T-helper 17 cell (primary cell): Measurements from ENCODE around the gene TM7SF2. TPM values are rescaled to one million over a fixed set of nuclear protein-coding genes. Genes with fewer than 3 reads are reported as not detected.

ENCODE experiments used
- ATAC-seq: fragments of 150-1000 bp; cut with Tn5 transposase; 2 replicates; pipeline ENCODE4 v1.10.0; 2021; ENCODE audit warnings: mild to moderate bottlenecking, moderate library complexity
- DNase-seq, 3 donors: peaks; one replicate each; pipeline versions ENCODE4 v3.0.0 to v3.0.0-alpha.2; 2020 to 2021
- H3K9me3 ChIP-seq: one replicate; pipeline ENCODE4 v1.7.0; 2013; ENCODE audit warnings: low read length, mild to moderate bottlenecking; ENCODE audit not compliant: control insufficient read depth, poor library complexity, severe bottlenecking
- H3K27ac Mint-ChIP-seq: one replicate; pipeline ENCODE4 v1.8.0; 2022; ENCODE audit warnings: mild to moderate bottlenecking, moderate library complexity, mixed read lengths
- H3K27me3 Mint-ChIP-seq: one replicate; pipeline ENCODE4 v1.8.0; 2022; ENCODE audit warnings: mixed read lengths
- H3K36me3 Mint-ChIP-seq: one replicate; pipeline ENCODE4 v1.8.0; 2022; ENCODE audit warnings: low read depth, mixed read lengths
- H3K4me1 Mint-ChIP-seq: one replicate; pipeline ENCODE4 v1.8.0; 2022; ENCODE audit warnings: mild to moderate bottlenecking, mixed read lengths
- H3K4me3 Mint-ChIP-seq: one replicate; pipeline ENCODE4 v1.8.0; 2022; ENCODE audit warnings: mild to moderate bottlenecking, moderate library complexity, mixed read lengths
- total RNA-seq, 4 donors: library from RNA in 2 of 4; stranded (reverse) in 2 of 4; gene quantifications; one replicate each; pipeline ENCODE4 v1.2.3 and lab custom pipeline; 2022 to 2026

TM7SF2 gene
- total RNA-seq, 2 donors from 2014 or later: 15.2 to 18.5 TPM

- no peaks in the 10 kb centered on the region for H3K27me3 Mint-ChIP-seq
- peaks cover 6% of the 10 kb centered on the region for H3K4me1 Mint-ChIP-seq
- H3K4me3 Mint-ChIP-seq: no peak overlapping the region
- H3K27ac Mint-ChIP-seq: peak overlapping the region; percentile 78
- H3K36me3 Mint-ChIP-seq: peaks cover 2% of the 10 kb centered on the region
- no peaks in the 10 kb centered on the region for H3K9me3 ChIP-seq
- peak; percentile 42 for ATAC-seq
- DNase-seq: no peak
Observed at GRCh38 chr11:65150509-65151299, 39.0 kb downstream of the TM7SF2 start.

- H3K4me3 Mint-ChIP-seq: no peak overlapping the region
- H3K27me3 Mint-ChIP-seq: no peaks in the 10 kb centered on the region
- peaks cover 2% of the 10 kb centered on the region for H3K36me3 Mint-ChIP-seq
- peak overlapping the region; percentile 78 for H3K27ac Mint-ChIP-seq
- peaks cover 6% of the 10 kb centered on the region for H3K4me1 Mint-ChIP-seq
- DNase-seq (no peak), ATAC-seq (no peak)
- H3K9me3 ChIP-seq: no peaks in the 10 kb centered on the region
Observed at GRCh38 chr11:65151331-65151899, 39.7 kb downstream of the TM7SF2 start.

- H3K36me3 Mint-ChIP-seq: peaks cover 2% of the 10 kb centered on the region
- ATAC-seq: no peak
- no peak overlapping the region for H3K27ac Mint-ChIP-seq
Observed at GRCh38 chr11:65152122-65152521, 40.5 kb downstream of the TM7SF2 start.

GRCh38 chr11:65156256-65156655 lies 44.6 kb downstream of the TM7SF2 start:
- H3K9me3 ChIP-seq: no peaks in the 10 kb centered on the region
- DNase-seq (no peak), ATAC-seq (no peak)
- Mint-ChIP-seq H3K36me3 (no peaks in the 10 kb centered on the region), H3K27me3 (peaks cover 15% of the 10 kb centered on the region), H3K4me3 (no peak overlapping the region), H3K27ac (no peak overlapping the region), H3K4me1 (peaks cover 5% of the 10 kb centered on the region)

More at GRCh38 chr11:65152122-65152521, 40.5 kb downstream of the TM7SF2 start:
- H3K9me3 ChIP-seq: no peaks in the 10 kb centered on the region
- DNase-seq: no peak
- H3K4me1 Mint-ChIP-seq: peaks cover 6% of the 10 kb centered on the region
- H3K4me3 Mint-ChIP-seq: no peak overlapping the region
- H3K27me3 Mint-ChIP-seq: no peaks in the 10 kb centered on the region

- DNase-seq (no peak), ATAC-seq (no peak)
- peaks cover 15% of the 10 kb centered on the region for H3K27me3 Mint-ChIP-seq
- no peak overlapping the region for H3K4me3 Mint-ChIP-seq
- no peak overlapping the region for H3K27ac Mint-ChIP-seq
- H3K36me3 Mint-ChIP-seq: no peaks in the 10 kb centered on the region
- H3K9me3 ChIP-seq: no peaks in the 10 kb centered on the region
- peaks cover 2% of the 10 kb centered on the region for H3K4me1 Mint-ChIP-seq
Observed at GRCh38 chr11:65156926-65157325, 45.3 kb downstream of the TM7SF2 start.

- H3K9me3 ChIP-seq: no peaks in the 10 kb centered on the region
- H3K27ac Mint-ChIP-seq: no peak overlapping the region
- H3K27me3 Mint-ChIP-seq: peaks cover 15% of the 10 kb centered on the region
- ATAC-seq (no peak), DNase-seq (no peak)
- no peaks in the 10 kb centered on the region for H3K4me1 Mint-ChIP-seq
- no peaks in the 10 kb centered on the region for H3K36me3 Mint-ChIP-seq
- H3K4me3 Mint-ChIP-seq: no peak overlapping the region
Observed at GRCh38 chr11:65157336-65157735, 45.7 kb downstream of the TM7SF2 start.

- no peaks in the 10 kb centered on the region for H3K9me3 ChIP-seq
- H3K27me3 Mint-ChIP-seq: peaks cover 15% of the 10 kb centered on the region
- H3K4me3 Mint-ChIP-seq: no peak overlapping the region
- H3K27ac Mint-ChIP-seq: no peak overlapping the region
- no peaks in the 10 kb centered on the region for H3K36me3 Mint-ChIP-seq
- ATAC-seq (no peak), DNase-seq (no peak)
- H3K4me1 Mint-ChIP-seq: no peaks in the 10 kb centered on the region
Observed at GRCh38 chr11:65159012-65159411, 47.3 kb downstream of the TM7SF2 start.

GRCh38 chr11:65160643-65161042 lies 49.0 kb downstream of the TM7SF2 start:
- no peak overlapping the region for H3K4me3 Mint-ChIP-seq
- no peaks in the 10 kb centered on the region for H3K4me1 Mint-ChIP-seq
- H3K27ac Mint-ChIP-seq: no peak overlapping the region
- H3K9me3 ChIP-seq: no peaks in the 10 kb centered on the region
- no peak for DNase-seq
- no peaks in the 10 kb centered on the region for H3K36me3 Mint-ChIP-seq
- H3K27me3 Mint-ChIP-seq: peaks cover 15% of the 10 kb centered on the region
- no peak for ATAC-seq

GRCh38 chr11:65163684-65164083 lies 52.0 kb downstream of the TM7SF2 start:
- Mint-ChIP-seq H3K36me3 (no peaks in the 10 kb centered on the region), H3K27me3 (peaks cover 15% of the 10 kb centered on the region), H3K4me1 (no peaks in the 10 kb centered on the region), H3K4me3 (no peak overlapping the region), H3K27ac (no peak overlapping the region)
- ATAC-seq: no peak
- no peak for DNase-seq
- no peaks in the 10 kb centered on the region for H3K9me3 ChIP-seq

Other genes starting within 250 kb of the TM7SF2 start
- 100 to 1,000 TPM; 184 to 212 TPM for gene EHD1, start 233.3 kb upstream of the TM7SF2 start, total RNA-seq
- 100 to 1,000 TPM; 161 to 226 TPM for gene ATG2A, start 194.7 kb upstream of the TM7SF2 start, total RNA-seq
- 10 to 100 TPM; 21.5 to 25.3 TPM for gene PPP2R5B, start 187.2 kb upstream of the TM7SF2 start, total RNA-seq
- not detected for gene GPHA2, start 176.0 kb upstream of the TM7SF2 start, total RNA-seq
- gene MAJIN, start 139.8 kb upstream of the TM7SF2 start, total RNA-seq: not detected
- not detected for gene BATF2, start 114.9 kb upstream of the TM7SF2 start, total RNA-seq
- gene ARL2, start 97.7 kb upstream of the TM7SF2 start, total RNA-seq: 10 to 100 TPM; 17.2 to 21.6 TPM
- gene SNX15, start 84.4 kb upstream of the TM7SF2 start, total RNA-seq: 10 to 100 TPM; 19.7 to 20.8 TPM
- 1 to 10 TPM; 1.9 to 3.9 TPM for gene SAC3D1, start 70.7 kb upstream of the TM7SF2 start, total RNA-seq
- 10 to 100 TPM; 12.5 to 16.0 TPM for gene NAALADL1, start 53.3 kb upstream of the TM7SF2 start, total RNA-seq
- gene CDCA5, start 27.8 kb upstream of the TM7SF2 start, total RNA-seq: under 1 TPM; 0.37 to 0.90 TPM
- 10 to 100 TPM; 40.7 to 50.2 TPM for gene ZFPL1, start 27.6 kb upstream of the TM7SF2 start, total RNA-seq
- gene VPS51, start 15.7 kb upstream of the TM7SF2 start, total RNA-seq: 100 to 1,000 TPM; 181 to 217 TPM
- 1 to 10 TPM; 7.5 to 8.7 TPM for gene ZNHIT2, start 5.8 kb downstream of the TM7SF2 start, total RNA-seq
- gene FAU, start 10.3 kb downstream of the TM7SF2 start, total RNA-seq: 1,000 to 10,000 TPM; 1,401 to 1,408 TPM
- gene MRPL49, start 10.4 kb downstream of the TM7SF2 start, total RNA-seq: 10 to 100 TPM; 42.8 to 44.8 TPM
- 10 to 100 TPM; 80.6 to 81.1 TPM for gene SYVN1, start 22.6 kb downstream of the TM7SF2 start, total RNA-seq
- under 1 TPM in 1 of 2 donors, not detected in 1; 0.68 TPM for gene SPDYC, start 58.4 kb downstream of the TM7SF2 start, total RNA-seq
- 100 to 1,000 TPM; 154 to 190 TPM for gene CAPN1, start 70.1 kb downstream of the TM7SF2 start, total RNA-seq
- 10 to 100 TPM; 13.0 to 15.4 TPM for gene POLA2, start 150.1 kb downstream of the TM7SF2 start, total RNA-seq
- under 1 TPM in 1 of 2 donors, not detected in 1; 0.55 TPM for gene CDC42EP2, start 203.0 kb downstream of the TM7SF2 start, total RNA-seq
- 10 to 100 TPM; 49.1 to 62.6 TPM for gene DPF2, start 222.0 kb downstream of the TM7SF2 start, total RNA-seq
- gene TIGD3, start 242.9 kb downstream of the TM7SF2 start, total RNA-seq: under 1 TPM; 0.21 to 0.45 TPM